ENCODE data around the gene GSG1L2.

DNA sequence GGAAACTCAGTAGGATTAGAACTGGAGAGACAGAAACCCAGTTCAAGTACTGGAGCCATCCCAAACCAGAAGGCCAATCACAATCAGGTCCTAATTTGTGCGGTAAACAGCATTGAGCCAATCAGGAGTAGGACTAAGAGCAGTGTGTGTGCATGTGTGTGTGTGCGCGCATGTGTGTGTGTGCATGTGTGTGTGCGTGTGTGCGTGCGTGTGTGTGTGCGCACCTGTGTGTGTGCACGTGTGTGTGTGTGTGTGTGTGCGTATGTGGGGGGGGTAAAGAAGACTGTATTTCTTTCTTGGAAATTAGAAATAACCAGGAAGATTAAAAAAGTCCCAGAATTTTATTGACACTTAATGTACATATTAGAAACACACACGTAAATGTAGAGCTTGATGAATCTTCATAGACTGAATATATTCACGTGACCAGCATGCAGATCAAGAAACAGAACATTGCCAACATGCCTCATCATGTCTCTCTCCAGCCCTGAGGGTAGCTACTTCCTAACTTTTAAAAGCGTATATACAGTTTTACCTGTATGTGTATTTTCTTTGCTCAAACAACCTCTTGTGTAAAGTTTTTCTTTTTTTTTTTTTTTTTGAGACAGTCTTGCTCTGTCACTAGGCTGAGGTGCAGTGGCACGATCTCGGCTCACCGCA, 29.6 kb downstream of the GSG1L2 start:
- TF ChIP-seq CTCF (IDR thresholded peaks at IDR 0.05; ENCODE audit: low read length) (no peak), EZH2 (IDR thresholded peaks at IDR 0.05; ENCODE audit: borderline replicate concordance, low read length) (no peak)
